Measurements from ENCODE around the gene MAGEA9B.
"Not testable (repeated sequence)": the region's sequence is repeated elsewhere in the genome, so short reads cannot be mapped to it uniquely, and the experiment has no call there.

The MAGEA9B gene

DNA sequence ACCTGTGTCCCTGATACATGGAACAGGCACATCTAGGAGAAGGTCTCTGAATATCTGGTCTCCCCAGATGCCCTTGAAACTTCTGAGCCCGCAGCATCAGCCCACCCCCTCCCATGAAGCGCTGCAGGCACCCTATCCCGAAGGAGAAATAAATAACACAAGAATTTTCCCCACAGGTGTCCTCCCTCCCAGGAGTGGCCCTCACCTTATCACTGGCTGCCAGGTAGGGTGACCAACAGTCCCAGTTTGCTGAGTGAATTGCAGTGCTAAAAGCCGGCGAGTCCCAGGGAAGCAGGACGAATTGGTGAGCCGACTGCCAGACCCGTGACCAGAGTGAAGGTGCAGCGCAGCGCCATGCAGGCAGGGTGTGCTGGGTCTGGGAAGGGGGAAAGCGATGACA is 53.3 kb downstream of the MAGEA9B start:
- DNase-seq, result not testable (repeated sequence)

DNA sequence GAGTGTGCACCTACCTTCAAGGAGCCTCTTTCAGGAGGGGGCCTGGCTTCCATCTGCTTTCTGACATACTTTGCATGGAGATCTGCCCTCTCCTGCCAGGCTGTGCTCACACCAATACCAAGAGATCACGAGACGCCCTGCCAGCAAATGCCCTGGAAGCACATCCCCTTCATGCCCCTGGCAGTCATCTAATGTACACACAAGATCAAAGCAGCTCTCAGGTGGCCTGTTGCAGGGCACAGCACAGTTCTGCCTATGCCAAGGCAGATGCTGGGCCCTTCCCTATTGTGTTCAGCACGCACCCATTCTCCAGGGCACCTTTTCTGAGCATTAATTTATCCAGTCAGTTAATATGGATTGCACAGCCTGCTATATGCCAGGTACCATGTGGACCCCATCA is 54.4 kb downstream of the MAGEA9B start:
- DNase-seq, result not testable (repeated sequence)
